ENCODE results near the gene SLC29A3.

Gene SLC29A3

GRCh38 chr10:71375952-71376351 lies 56.9 kb downstream of the SLC29A3 start:
- DNase-seq: no peak

- no peak for DNase-seq
Measured at GRCh38 chr10:71378336-71379117, 59.5 kb downstream of the SLC29A3 start.

GRCh38 chr10:71379118-71379766 lies 60.2 kb downstream of the SLC29A3 start:
- DNase-seq: no peak

GRCh38 chr10:71380841-71381240 lies 61.8 kb downstream of the SLC29A3 start:
- DNase-seq: no peak

GRCh38 chr10:71381611-71382010 lies 62.6 kb downstream of the SLC29A3 start:
- DNase-seq: no peak

- DNase-seq: no peak
Measured at GRCh38 chr10:71382028-71382427, 63.0 kb downstream of the SLC29A3 start.

GRCh38 chr10:71382757-71383156 lies 63.7 kb downstream of the SLC29A3 start:
- DNase-seq: no peak

GRCh38 chr10:71383972-71384687 lies 65.1 kb downstream of the SLC29A3 start:
- DNase-seq: peak; percentile 14

- no peak for DNase-seq
Measured at GRCh38 chr10:71388171-71388570, 69.1 kb downstream of the SLC29A3 start.

GRCh38 chr10:71388583-71389310 lies 69.7 kb downstream of the SLC29A3 start:
- DNase-seq: no peak

- DNase-seq: no peak
Measured at GRCh38 chr10:71389768-71390460, 70.9 kb downstream of the SLC29A3 start.

GRCh38 chr10:71390461-71390835 lies 71.4 kb downstream of the SLC29A3 start:
- no peak for DNase-seq

GRCh38 chr10:71390921-71391690 lies 72.0 kb downstream of the SLC29A3 start:
- no peak for DNase-seq

GRCh38 chr10:71391701-71392100 lies 72.6 kb downstream of the SLC29A3 start:
- DNase-seq: no peak

GRCh38 chr10:71392292-71392691 lies 73.2 kb downstream of the SLC29A3 start:
- no peak for DNase-seq

- DNase-seq: no peak
Measured at GRCh38 chr10:71392791-71393781, 74.0 kb downstream of the SLC29A3 start.

GRCh38 chr10:71393841-71394475 lies 74.9 kb downstream of the SLC29A3 start:
- DNase-seq: no peak

- DNase-seq: no peak
Measured at GRCh38 chr10:71394926-71395562, 76.0 kb downstream of the SLC29A3 start.

GRCh38 chr10:71395621-71396020 lies 76.6 kb downstream of the SLC29A3 start:
- DNase-seq: no peak
